ENCODE data around the gene PHLDB2.

PHLDB2 gene

DNA sequence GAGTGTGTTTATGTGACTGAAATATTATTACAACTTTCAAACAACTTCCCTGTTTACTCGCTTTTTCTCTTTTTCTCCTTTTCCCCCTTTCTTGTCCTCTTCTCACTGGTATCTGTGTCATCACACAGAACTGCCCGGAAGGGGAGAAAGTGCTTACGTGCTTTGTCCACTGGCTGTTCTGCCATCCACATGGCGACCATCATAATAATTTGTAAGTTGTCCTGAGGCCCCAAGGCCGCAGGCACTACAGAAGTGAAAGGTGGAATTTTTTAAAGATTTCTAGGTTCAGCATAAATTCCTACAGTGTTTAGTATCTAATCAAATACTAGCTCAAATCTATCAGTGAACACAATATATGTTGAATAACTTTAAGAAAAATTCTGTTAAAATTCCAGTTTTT is 93.0 kb downstream of the PHLDB2 start:
- H3K4me3 ChIP-seq (ENCODE audit: low read depth, low read length) = no peak overlapping the region
- no peak for DNase-seq (ENCODE audit: low read depth)
- in situ Hi-C loops (cut with HindIII; ENCODE audit: low sequenced_read_pairs) = loop anchor here (25.0 kb wide), 1 partner anchor 240 kb away; no protein-coding TSS in a partner anchor
- no peak for TF ChIP-seq CTCF (IDR thresholded peaks at IDR 0.05; ENCODE audit: low read depth, low read length, missing control alignments)

DNA sequence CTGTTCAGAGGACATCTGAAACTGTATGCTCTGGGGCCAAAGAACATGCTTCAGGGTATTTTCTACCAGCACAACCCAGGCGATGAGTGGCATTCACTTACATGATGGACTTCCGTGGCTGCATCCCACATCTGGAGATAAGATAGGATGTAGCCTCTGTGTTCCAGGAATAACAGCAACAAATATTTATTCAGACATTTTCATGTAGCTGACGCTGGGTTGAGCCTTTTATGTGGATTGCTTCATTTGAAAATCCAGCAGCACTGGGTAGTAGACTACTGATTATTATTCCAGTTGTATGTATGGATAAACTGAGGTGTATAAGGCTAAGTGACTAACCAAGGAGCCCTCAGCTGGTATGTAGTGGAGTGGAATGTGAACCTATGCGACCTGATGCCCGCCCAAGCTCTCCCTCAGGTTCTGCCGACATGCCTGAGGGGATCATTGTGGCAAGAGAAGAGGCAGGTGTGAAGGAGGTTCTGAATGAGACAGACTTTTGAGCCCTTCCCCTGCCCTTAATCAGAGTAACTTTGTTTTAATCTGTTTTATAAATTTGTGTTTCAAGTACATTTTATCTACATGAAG is 93.9 kb downstream of the PHLDB2 start:
- H3K4me3 ChIP-seq (ENCODE audit: low read depth, low read length) = no peak overlapping the region
- in situ Hi-C loops (cut with HindIII; ENCODE audit: low sequenced_read_pairs) = loop anchor here (25.0 kb wide), 1 partner anchor 241 kb away; no protein-coding TSS in a partner anchor
- no peak for DNase-seq (ENCODE audit: low read depth)
- no peak for TF ChIP-seq CTCF (IDR thresholded peaks at IDR 0.05; ENCODE audit: low read depth, low read length, missing control alignments)

- in situ Hi-C loops (cut with HindIII; ENCODE audit: low sequenced_read_pairs) = loop anchor here (25.0 kb wide), 1 partner anchor 242 kb away; no protein-coding TSS in a partner anchor
- DNase-seq (ENCODE audit: low read depth) = peak; percentile 71
- no peak overlapping the region for H3K4me3 ChIP-seq (ENCODE audit: low read depth, low read length)
- TF ChIP-seq CTCF (IDR thresholded peaks at IDR 0.05; ENCODE audit: low read depth, low read length, missing control alignments) = no peak
These were observed 95.3 kb downstream of the PHLDB2 start for GRCh38 chr3:111954228-111954990.

- no peak for DNase-seq (ENCODE audit: low read depth)
- in situ Hi-C loops (cut with HindIII; ENCODE audit: low sequenced_read_pairs) = loop anchor here (25.0 kb wide), 1 partner anchor 244 kb away; no protein-coding TSS in a partner anchor
- no peak overlapping the region for H3K4me3 ChIP-seq (ENCODE audit: low read depth, low read length)
- TF ChIP-seq CTCF (IDR thresholded peaks at IDR 0.05; ENCODE audit: low read depth, low read length, missing control alignments) = no peak
These were observed 96.8 kb downstream of the PHLDB2 start for GRCh38 chr3:111955876-111956275.

- DNase-seq (ENCODE audit: low read depth) = no peak
- TF ChIP-seq CTCF (IDR thresholded peaks at IDR 0.05; ENCODE audit: low read depth, low read length, missing control alignments) = no peak
- in situ Hi-C loops (cut with HindIII; ENCODE audit: low sequenced_read_pairs) = loop anchor here (25.0 kb wide), 1 partner anchor 244 kb away; no protein-coding TSS in a partner anchor
- no peak overlapping the region for H3K4me3 ChIP-seq (ENCODE audit: low read depth, low read length)
These were observed 97.4 kb downstream of the PHLDB2 start for GRCh38 chr3:111956449-111956848.

DNA sequence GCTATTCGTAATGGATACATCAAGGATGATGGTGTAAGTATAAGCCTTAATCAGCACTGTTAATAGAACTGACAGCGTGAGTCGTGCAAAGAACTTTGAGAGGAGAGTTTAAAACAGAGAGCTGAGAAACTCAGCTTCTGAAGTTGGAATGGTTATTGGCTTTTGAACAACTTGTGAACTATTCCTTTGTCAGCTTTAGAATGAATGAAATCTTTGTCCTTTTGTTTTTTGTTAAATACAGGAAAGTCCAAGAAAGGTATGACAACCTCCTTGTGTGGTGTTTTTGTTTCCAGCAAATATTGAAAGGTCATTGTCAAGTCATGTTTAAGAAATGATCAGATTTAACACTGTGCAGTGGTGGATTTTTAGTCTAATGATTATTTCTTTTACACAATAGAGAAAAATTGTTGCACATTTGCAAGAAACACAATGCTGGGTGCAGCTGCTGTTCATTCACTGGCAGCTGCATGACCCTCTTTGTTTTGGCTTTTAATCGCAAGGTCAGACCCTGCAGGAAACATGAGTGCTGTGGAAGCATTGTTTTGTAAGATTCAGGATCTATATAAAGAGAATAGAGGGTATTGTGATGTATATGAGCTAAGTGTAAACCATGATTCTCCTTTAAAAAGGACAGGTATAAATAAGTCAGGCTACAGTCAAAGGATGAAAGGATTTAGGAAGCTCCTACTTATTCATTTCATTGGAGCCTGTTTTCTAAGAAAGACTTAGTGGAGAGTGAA is 98.1 kb downstream of the PHLDB2 start:
- DNase-seq (ENCODE audit: low read depth) = no peak
- H3K4me3 ChIP-seq (ENCODE audit: low read depth, low read length) = no peak overlapping the region
- in situ Hi-C loops (cut with HindIII; ENCODE audit: low sequenced_read_pairs) = loop anchor here (25.0 kb wide), 1 partner anchor 245 kb away; no protein-coding TSS in a partner anchor
- no peak for TF ChIP-seq CTCF (IDR thresholded peaks at IDR 0.05; ENCODE audit: low read depth, low read length, missing control alignments)
